ENCODE results near the gene FAM228B.

DNA sequence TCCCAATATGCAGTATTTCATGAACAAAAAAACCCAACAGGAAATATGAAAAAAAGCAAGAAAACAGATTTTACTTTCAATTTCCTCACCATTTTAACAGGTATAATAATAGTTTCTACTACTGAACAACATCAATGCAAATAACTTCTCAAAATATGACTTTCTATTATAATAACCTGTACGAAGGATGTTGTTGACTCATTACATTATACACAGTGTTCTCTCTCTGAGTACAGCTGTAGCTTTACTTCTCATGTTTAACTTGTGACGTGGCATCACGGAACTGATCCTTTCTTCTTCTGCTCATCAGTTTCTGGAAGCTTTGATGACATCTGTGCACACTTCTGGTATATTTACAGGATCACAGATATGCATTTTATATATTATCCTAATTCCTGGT, 91.6 kb downstream of the FAM228B start:
- TF ChIP-seq, protein P1, sequence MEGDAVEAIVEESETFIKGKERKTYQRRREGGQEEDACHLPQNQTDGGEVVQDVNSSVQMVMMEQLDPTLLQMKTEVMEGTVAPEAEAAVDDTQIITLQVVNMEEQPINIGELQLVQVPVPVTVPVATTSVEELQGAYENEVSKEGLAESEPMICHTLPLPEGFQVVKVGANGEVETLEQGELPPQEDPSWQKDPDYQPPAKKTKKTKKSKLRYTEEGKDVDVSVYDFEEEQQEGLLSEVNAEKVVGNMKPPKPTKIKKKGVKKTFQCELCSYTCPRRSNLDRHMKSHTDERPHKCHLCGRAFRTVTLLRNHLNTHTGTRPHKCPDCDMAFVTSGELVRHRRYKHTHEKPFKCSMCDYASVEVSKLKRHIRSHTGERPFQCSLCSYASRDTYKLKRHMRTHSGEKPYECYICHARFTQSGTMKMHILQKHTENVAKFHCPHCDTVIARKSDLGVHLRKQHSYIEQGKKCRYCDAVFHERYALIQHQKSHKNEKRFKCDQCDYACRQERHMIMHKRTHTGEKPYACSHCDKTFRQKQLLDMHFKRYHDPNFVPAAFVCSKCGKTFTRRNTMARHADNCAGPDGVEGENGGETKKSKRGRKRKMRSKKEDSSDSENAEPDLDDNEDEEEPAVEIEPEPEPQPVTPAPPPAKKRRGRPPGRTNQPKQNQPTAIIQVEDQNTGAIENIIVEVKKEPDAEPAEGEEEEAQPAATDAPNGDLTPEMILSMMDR (IDR thresholded peaks at IDR 0.05): no peak
- no peak for TF ChIP-seq POLR2A (IDR thresholded peaks at IDR 0.05)
- no peak for TF ChIP-seq EP300 (IDR thresholded peaks at IDR 0.05)
